ENCODE results near the gene COBLL1.

DNA sequence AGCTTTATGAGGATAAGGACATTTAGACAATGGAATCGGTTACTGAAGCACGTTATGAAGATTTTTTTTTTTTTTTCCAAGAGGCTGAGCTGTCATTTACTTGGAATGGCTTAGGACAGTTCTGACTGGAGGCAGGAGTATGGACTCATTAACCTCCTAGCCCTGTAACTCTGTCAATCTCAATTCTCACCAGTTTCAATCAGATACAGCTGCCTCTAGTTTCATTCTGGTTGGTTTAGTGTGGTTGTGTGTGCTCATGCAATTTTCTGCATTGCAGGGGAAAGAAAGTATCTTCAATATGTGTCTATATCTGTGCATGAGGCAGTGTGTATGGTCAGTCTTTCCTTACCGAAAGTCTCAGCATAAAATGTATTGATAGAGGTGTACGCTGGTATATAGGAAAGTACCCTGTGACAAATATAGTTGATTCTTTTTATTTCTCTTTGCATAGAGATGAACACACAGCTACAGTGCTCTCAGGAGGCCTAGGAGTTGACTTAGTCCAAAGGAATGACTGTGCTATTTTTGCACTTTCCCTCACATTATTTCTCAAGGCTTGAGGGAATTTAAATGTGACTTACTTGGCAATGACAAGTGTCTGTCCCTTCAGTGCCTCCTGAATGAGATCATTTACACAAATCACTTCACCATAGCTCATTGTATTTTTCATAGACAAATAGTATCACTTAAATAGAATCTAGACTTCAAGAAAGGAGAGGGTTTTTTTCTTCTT lies 169.8 kb downstream of the COBLL1 start:
- no peak for TF ChIP-seq CTCF (IDR thresholded peaks at IDR 0.05)
- no peak for TF ChIP-seq POLR2A (IDR thresholded peaks at IDR 0.05)

Measured in right lobe of liver (tissue), 4 donors.